Epithelial cell of esophagus (primary cell): ENCODE results near the gene RFX3.

Experiments used
- DNase-seq: peaks from one replicate; pipeline ENCODE4 v3.0.0; 2010; ENCODE audit warnings: low read depth
- H3K4me3 ChIP-seq: 2 replicates; pipeline ENCODE4 v1.5.1; 2011; ENCODE audit warnings: mild to moderate bottlenecking, low read length, control low read depth
- CTCF ChIP-seq: IDR thresholded peaks from 2 replicates; pipeline ENCODE4 v1.5.1; 2011; ENCODE audit warnings: low read depth, mild to moderate bottlenecking, low read length, control low read depth, inconsistent platforms; ENCODE audit not compliant: insufficient read depth; ENCODE audit errors: missing control alignments

RFX3 gene

GRCh38 chr9:3397766-3398165, 128.0 kb downstream of the RFX3 start:
- DNase-seq: no peak
- no peak for TF ChIP-seq CTCF
- no peak overlapping the region for H3K4me3 ChIP-seq

GRCh38 chr9:3391414-3391813, 134.4 kb downstream of the RFX3 start:
- TF ChIP-seq CTCF: no peak
- no peak overlapping the region for H3K4me3 ChIP-seq
- DNase-seq: no peak

GRCh38 chr9:3386753-3387152, 139.0 kb downstream of the RFX3 start:
- no peak overlapping the region for H3K4me3 ChIP-seq
- no peak for TF ChIP-seq CTCF
- DNase-seq: peak; percentile 62

- H3K4me3 ChIP-seq: no peak overlapping the region
- TF ChIP-seq CTCF: no peak
- DNase-seq: peak; percentile 5
Measured at GRCh38 chr9:3385871-3386270, 139.9 kb downstream of the RFX3 start.

GRCh38 chr9:3371842-3372241, 154.0 kb downstream of the RFX3 start:
- no peak overlapping the region for H3K4me3 ChIP-seq
- no peak for DNase-seq
- TF ChIP-seq CTCF: no peak

- H3K4me3 ChIP-seq: no peak overlapping the region
- DNase-seq: no peak
- TF ChIP-seq CTCF: no peak
Measured at GRCh38 chr9:3370715-3371114, 155.1 kb downstream of the RFX3 start.

GRCh38 chr9:3367185-3367584, 158.6 kb downstream of the RFX3 start:
- no peak for TF ChIP-seq CTCF
- DNase-seq: no peak
- no peak overlapping the region for H3K4me3 ChIP-seq
